Prostate gland (tissue), 2 donors: ENCODE results near the gene SLC24A4.

Experiments
- CTCF ChIP-seq, 4 experiments: fragments of 200-600 bp in 2 of 4; fragments of 450-650 bp in 2 of 4; sonication (generic) in 2 of 4; IDR thresholded peaks; 1 replicate in 3 of 4; 2 replicates in 1 of 4; pipeline ENCODE4 v1.5.1; 2016 to 2019; ENCODE audit warnings: antibody characterized with exemption in 4 of 4, mild to moderate bottlenecking in 2 of 4, moderate library complexity in 2 of 4
- POLR2A ChIP-seq: fragments of 450-650 bp; IDR thresholded peaks from one replicate; pipeline ENCODE4 v1.6.1; 2016; ENCODE audit warnings: antibody characterized with exemption, mild to moderate bottlenecking

- TF ChIP-seq CTCF (IDR thresholded peaks at IDR 0.05) (no peak), POLR2A (no peak)
These were observed 63.7 kb downstream of the SLC24A4 start for GRCh38 chr14:92386637-92387036.
